ENCODE measurements around the gene JAM3. TPM values are rescaled to one million over a fixed set of nuclear protein-coding genes. Genes with fewer than 3 reads are reported as not detected.

Gene JAM3
- total RNA-seq, 1 experiment from 2014 or later: 1.5 TPM

DNA sequence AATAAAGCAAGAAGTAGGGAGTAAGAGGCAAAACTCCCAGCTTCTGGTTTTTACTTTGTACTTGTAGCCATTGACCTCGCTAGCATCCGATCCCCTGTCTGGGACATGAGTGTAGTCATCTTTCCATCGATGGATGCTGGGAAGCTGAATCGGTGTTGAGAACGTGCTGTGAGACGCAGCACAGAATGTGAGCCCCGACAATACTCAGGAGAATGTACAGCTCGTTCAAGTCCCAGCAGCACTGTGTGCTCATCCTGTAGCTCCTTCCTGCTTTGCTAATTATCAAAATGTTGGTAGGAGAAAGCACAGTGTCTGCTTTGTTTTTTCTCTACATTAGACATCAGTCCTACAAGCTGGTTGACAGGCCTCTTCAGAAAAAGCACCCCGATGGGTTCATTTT is 56.6 kb downstream of the JAM3 start:
- H3K27me3 Mint-ChIP-seq (ENCODE audit: insufficient read depth, unreplicated experiment): peaks cover 30% of the 10 kb centered on the region
- no peaks in the 10 kb centered on the region for H3K9me3 Mint-ChIP-seq (ENCODE audit: unreplicated experiment)
- ChIA-PET CTCF (no interaction called here), POLR2A (no interaction called here)
- no TSS peak for BruUV-seq (replicated peaks)
- H3K27ac Mint-ChIP-seq (ENCODE audit: unreplicated experiment): no peak overlapping the region
- Histone ChIP-seq H3K9me3 (0 out of 2 replicates have a peak, but pooled peaks cover 14% of the 10 kb centered on the region), H3K4me1 (no peaks in the 10 kb centered on the region), H3K27me3 (replicated peaks; ENCODE audit: control insufficient read depth, insufficient read depth, low read length) (no peaks in the 10 kb centered on the region), H3K4me3 (ENCODE audit: low read depth, low read length) (no peak overlapping the region), H3K36me3 (ENCODE audit: control insufficient read depth, insufficient read depth, low read length) (no peaks in the 10 kb centered on the region)
- no peak for DNase-seq
- no peak overlapping the region for H3K4me3 Mint-ChIP-seq (ENCODE audit: unreplicated experiment)
- intact Hi-C loops (cut with micrococcal nuclease; ENCODE audit: unreplicated experiment): no loop called here
- TF ChIP-seq, protein P1, sequence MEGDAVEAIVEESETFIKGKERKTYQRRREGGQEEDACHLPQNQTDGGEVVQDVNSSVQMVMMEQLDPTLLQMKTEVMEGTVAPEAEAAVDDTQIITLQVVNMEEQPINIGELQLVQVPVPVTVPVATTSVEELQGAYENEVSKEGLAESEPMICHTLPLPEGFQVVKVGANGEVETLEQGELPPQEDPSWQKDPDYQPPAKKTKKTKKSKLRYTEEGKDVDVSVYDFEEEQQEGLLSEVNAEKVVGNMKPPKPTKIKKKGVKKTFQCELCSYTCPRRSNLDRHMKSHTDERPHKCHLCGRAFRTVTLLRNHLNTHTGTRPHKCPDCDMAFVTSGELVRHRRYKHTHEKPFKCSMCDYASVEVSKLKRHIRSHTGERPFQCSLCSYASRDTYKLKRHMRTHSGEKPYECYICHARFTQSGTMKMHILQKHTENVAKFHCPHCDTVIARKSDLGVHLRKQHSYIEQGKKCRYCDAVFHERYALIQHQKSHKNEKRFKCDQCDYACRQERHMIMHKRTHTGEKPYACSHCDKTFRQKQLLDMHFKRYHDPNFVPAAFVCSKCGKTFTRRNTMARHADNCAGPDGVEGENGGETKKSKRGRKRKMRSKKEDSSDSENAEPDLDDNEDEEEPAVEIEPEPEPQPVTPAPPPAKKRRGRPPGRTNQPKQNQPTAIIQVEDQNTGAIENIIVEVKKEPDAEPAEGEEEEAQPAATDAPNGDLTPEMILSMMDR (IDR thresholded peaks at IDR 0.05; ENCODE audit: insufficient read depth in 1 of 2, low read depth in 1 of 2, low read length in 1 of 2, severe bottlenecking in 1 of 2, unreplicated experiment in 1 of 2): no peak
- no peaks in the 10 kb centered on the region for H3K4me1 Mint-ChIP-seq (ENCODE audit: low read depth, unreplicated experiment)
- H3K36me3 Mint-ChIP-seq (ENCODE audit: insufficient read depth, unreplicated experiment): no peaks in the 10 kb centered on the region

- TF ChIP-seq, protein P1 (IDR thresholded peaks at IDR 0.05; ENCODE audit: insufficient read depth in 1 of 2, low read depth in 1 of 2, low read length in 1 of 2, severe bottlenecking in 1 of 2, unreplicated experiment in 1 of 2): no peak
- intact Hi-C loops (cut with micrococcal nuclease; ENCODE audit: unreplicated experiment): no loop called here
These were observed 57.4 kb downstream of the JAM3 start for GRCh38 chr11:134126217-134126822.

DNA sequence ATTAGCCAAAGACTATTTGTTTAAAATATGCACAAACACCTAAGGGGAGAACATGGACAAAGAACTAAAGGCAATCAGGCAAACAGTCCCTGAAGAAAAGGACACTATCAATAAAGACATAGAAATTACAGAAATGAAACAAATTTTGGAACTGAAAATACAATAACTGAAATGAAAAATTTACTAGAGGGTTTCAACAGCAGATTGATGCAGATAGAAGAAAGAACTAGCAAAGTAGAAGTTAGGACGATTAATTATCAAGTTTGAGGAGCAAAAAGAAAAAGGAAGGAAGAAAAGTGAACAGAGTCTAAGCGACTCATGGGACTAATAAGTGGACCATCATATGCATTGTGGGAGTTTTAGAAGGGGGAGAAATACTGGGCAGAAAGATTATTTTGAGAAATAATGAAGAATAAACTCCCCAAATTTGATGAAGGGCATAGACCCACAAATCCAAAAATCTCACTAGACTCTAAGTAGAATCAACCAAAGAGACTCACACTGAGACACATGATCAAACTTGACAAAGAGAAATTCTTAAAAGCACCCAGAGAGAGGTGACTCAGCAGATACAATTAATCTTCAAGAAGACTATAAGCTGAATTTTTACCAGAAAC is 62.9 kb downstream of the JAM3 start:
- peaks cover 6% of the 10 kb centered on the region; the same call in 1 of the 2 replicates for H3K4me1 ChIP-seq
- CTCF ChIA-PET: no interaction called here
- intact Hi-C loops (cut with micrococcal nuclease; ENCODE audit: unreplicated experiment): no loop called here
- Mint-ChIP-seq H3K27me3 (ENCODE audit: insufficient read depth, unreplicated experiment) (peaks cover 24% of the 10 kb centered on the region), H3K4me3 (ENCODE audit: unreplicated experiment) (no peak overlapping the region), H3K27ac (ENCODE audit: unreplicated experiment) (no peak overlapping the region), H3K9me3 (ENCODE audit: unreplicated experiment) (peaks cover 28% of the 10 kb centered on the region), H3K36me3 (ENCODE audit: insufficient read depth, unreplicated experiment) (no peaks in the 10 kb centered on the region), H3K4me1 (ENCODE audit: low read depth, unreplicated experiment) (no peaks in the 10 kb centered on the region)
- TF ChIP-seq, protein P1 (IDR thresholded peaks at IDR 0.05; ENCODE audit: insufficient read depth in 1 of 2, low read depth in 1 of 2, low read length in 1 of 2, severe bottlenecking in 1 of 2, unreplicated experiment in 1 of 2): no peak
- DNase-seq: no peak
- BruUV-seq (replicated peaks): no TSS peak
- POLR2A ChIA-PET: no interaction called here
- no peak overlapping the region for H3K4me3 ChIP-seq (ENCODE audit: low read depth, low read length)
- peaks cover 27% of the 10 kb centered on the region for H3K9me3 ChIP-seq
- H3K36me3 ChIP-seq (ENCODE audit: control insufficient read depth, insufficient read depth, low read length): no peaks in the 10 kb centered on the region
- H3K27me3 ChIP-seq (replicated peaks; ENCODE audit: control insufficient read depth, insufficient read depth, low read length): no peaks in the 10 kb centered on the region

More at GRCh38 chr11:134126217-134126822, 57.4 kb downstream of the JAM3 start:
- Mint-ChIP-seq H3K4me1 (ENCODE audit: low read depth, unreplicated experiment) (no peaks in the 10 kb centered on the region), H3K27ac (ENCODE audit: unreplicated experiment) (no peak overlapping the region), H3K27me3 (ENCODE audit: insufficient read depth, unreplicated experiment) (peaks cover 26% of the 10 kb centered on the region), H3K9me3 (ENCODE audit: unreplicated experiment) (peaks cover 6% of the 10 kb centered on the region), H3K4me3 (ENCODE audit: unreplicated experiment) (no peak overlapping the region), H3K36me3 (ENCODE audit: insufficient read depth, unreplicated experiment) (no peaks in the 10 kb centered on the region)
- no peaks in the 10 kb centered on the region for H3K4me1 ChIP-seq
- no peaks in the 10 kb centered on the region for H3K27me3 ChIP-seq (replicated peaks; ENCODE audit: control insufficient read depth, insufficient read depth, low read length)
- no peaks in the 10 kb centered on the region for H3K36me3 ChIP-seq (ENCODE audit: control insufficient read depth, insufficient read depth, low read length)
- no peak overlapping the region for H3K4me3 ChIP-seq (ENCODE audit: low read depth, low read length)
- ChIA-PET POLR2A (no interaction called here), CTCF (no interaction called here)
- no peak for DNase-seq
- BruUV-seq (replicated peaks): no TSS peak
- peaks cover 16% of the 10 kb centered on the region for H3K9me3 ChIP-seq
